Adrenal gland (tissue), 12 donors: Measurements from ENCODE around the gene NPR1. TPM values are rescaled to one million over a fixed set of nuclear protein-coding genes. Genes with fewer than 3 reads are reported as not detected.
A peak's percentile ranks its signal among the peaks of the same experiment; 100 is the strongest.
"Not testable (repeated sequence)": the region's sequence is repeated elsewhere in the genome, so short reads cannot be mapped to it uniquely, and the experiment has no call there.

ENCODE experiments used
- DNase-seq, 7 donors: peaks; one replicate each; pipeline ENCODE4 v3.0.0-alpha.2; 2019 to 2020
- H3K27ac ChIP-seq, 5 donors: fragments of 200-600 bp; sonication (generic) in 4 of 5; 1 replicate in 3 of 5; 2 replicates in 2 of 5; pipeline versions ENCODE4 v1.5.1 to v1.8.0; 2016 to 2020; ENCODE audit warnings: mild to moderate bottlenecking in 1 of 5
- H3K27me3 ChIP-seq: fragments of 200-600 bp; 2 replicates; pipeline ENCODE4 v1.8.0; 2021
- H3K36me3 ChIP-seq, 2 donors: fragments of 200-600 bp; replicated peaks in 1 of 2; 1 replicate in 1 of 2; 2 replicates in 1 of 2; pipeline versions ENCODE4 v1.5.1 to v1.8.0; 2018 to 2022
- H3K4me1 ChIP-seq, 2 donors: fragments of 200-600 bp; replicated peaks in 1 of 2; 1 replicate in 1 of 2; 2 replicates in 1 of 2; pipeline versions ENCODE4 v1.5.1 to v1.8.0; 2018 to 2021
- H3K4me3 ChIP-seq, 4 donors: fragments of 200-600 bp; sonication (generic) in 3 of 4; one replicate each; pipeline ENCODE4 v1.5.1; 2016 to 2018
- H3K9me3 ChIP-seq, 3 donors: fragments of 200-600 bp; sonication (generic) in 1 of 3; replicated peaks in 1 of 3; 1 replicate in 2 of 3; 2 replicates in 1 of 3; pipeline versions ENCODE4 v1.5.1 to v1.8.0; 2016 to 2021
- POLR2A ChIP-seq, 2 donors: fragments of 450-650 bp; IDR thresholded peaks; one replicate each; pipeline ENCODE4 v1.6.1; 2017; ENCODE audit warnings: antibody characterized with exemption in 2 of 2, mild to moderate bottlenecking in 2 of 2, moderate library complexity in 1 of 2
- WGBS, 4 donors: extraction: QIAGEN DNeasy Blood & Tissue Kit in 2 of 4; methylation state at CpG; one replicate each; pipeline versions ENCODE4 v1.1.5 to v1.1.7; 2013 to 2017; 5-methylcytosine and 5-hydroxymethylcytosine counted together
- intact Hi-C, 2 donors: fragments of 100-400 bp; cut with DNase I; formaldehyde crosslinking; loops; one replicate each; pipeline versions ENCODE4 v1.14.1 to v1.15.0; 2022 to 2023
- polyA plus RNA-seq, 3 donors: library from polyadenylated mRNA; stranded (reverse); fragments of 200-250 nt in 2 of 3; fragments of 350-450 nt in 1 of 3; fragmentation: Illumina TruSeq in 1 of 3; extraction: RNeasy Lipid Tissue Mini Kit (QIAGEN cat#74804) in 1 of 3; gene quantifications; one replicate each; pipeline ENCODE4 v1.2.3, GENCODE V29; 2013 to 2014
- total RNA-seq, 9 donors: library from RNA; depleted of rRNA in 4 of 9; stranded (reverse); fragments of >200 nt in 4 of 9; fragments of 120-200 nt in 1 of 9; fragmentation: NEBNext Ultra II Directional in 1 of 9; extraction: Animal tissue kit (Norgen Biotek cat#: 25700) in 1 of 9; gene quantifications; one replicate each; pipeline versions ENCODE4 v1.1.0 to v1.2.4, GENCODE V29; 2013 to 2023
- TF ChIP-seq, protein P1 (sequence below), 6 experiments: fragments of 450-650 bp in 4 of 6; fragments of 200-600 bp in 2 of 6; sonication (generic) in 1 of 6; IDR thresholded peaks; 1 replicate in 5 of 6; 2 replicates in 1 of 6; pipeline versions ENCODE4 v1.5.1 to v1.8.0; 2016 to 2021; ENCODE audit warnings: antibody characterized with exemption in 6 of 6, mild to moderate bottlenecking in 2 of 6, moderate library complexity in 1 of 6
- donor health status: healthy with polysubstance abuse.
- donor health status: Bipolar disorder and iron deficiency.
- donor health status: DM: yes; HTN: yes; CAD: no.
- donor health status: DM: no; HTN: no; CAD: no.
- donor health status: DM: no; HTN: no; CAD: no.
- donor health status: DM: yes; HTN: yes; CAD: no.

The NPR1 gene
- total and polyA plus RNA-seq, 12 donors = 7.9 to 47.9 (median 19.6) TPM

DNA sequence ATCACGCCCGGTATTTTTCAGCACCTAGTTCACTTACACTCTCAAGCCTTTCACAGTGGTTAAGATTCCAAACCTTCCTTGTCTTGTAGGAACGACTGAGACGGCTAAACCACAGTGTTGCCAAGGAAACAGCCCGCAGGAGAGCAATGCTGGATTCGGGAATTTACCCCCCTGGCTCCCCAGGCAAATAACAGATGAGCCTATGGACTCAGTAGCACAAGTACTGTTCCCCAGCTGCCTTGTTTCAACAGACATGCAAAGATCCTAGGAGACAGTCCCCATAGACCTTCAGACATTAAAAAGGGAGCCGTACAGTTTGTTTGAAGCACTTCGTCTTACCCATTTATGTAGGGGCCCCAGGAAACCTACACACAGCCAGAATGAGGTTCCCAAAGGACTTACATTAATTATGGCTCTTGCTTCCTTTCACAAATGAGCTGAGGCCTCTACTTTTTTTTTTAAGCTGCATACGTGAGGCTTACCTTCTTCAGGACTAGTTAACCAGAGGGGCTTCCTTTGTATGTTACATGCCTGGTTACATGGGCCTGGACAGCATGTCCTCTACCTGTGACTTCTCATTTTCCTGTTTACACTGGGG lies 17.3 kb upstream of the NPR1 start:
- H3K9me3 ChIP-seq = no peaks in the 10 kb centered on the region
- intact Hi-C loops = loop anchor here in 1 of 2 donors (10.0 kb wide), 1 partner anchor 86 kb away; no protein-coding TSS in a partner anchor
- peaks cover 8 to 18% of the 10 kb centered on the region in 2 donors for H3K4me1 ChIP-seq
- peaks cover 0 to 58% of the 10 kb centered on the region in 2 donors for H3K36me3 ChIP-seq
- WGBS, 4 donors = 68 to 74% (median 71%) methylated on average over 5 to 9 of the region's 9 CpGs
- TF ChIP-seq POLR2A (IDR thresholded peaks at IDR 0.05) = no peak
- TF ChIP-seq, protein P1, sequence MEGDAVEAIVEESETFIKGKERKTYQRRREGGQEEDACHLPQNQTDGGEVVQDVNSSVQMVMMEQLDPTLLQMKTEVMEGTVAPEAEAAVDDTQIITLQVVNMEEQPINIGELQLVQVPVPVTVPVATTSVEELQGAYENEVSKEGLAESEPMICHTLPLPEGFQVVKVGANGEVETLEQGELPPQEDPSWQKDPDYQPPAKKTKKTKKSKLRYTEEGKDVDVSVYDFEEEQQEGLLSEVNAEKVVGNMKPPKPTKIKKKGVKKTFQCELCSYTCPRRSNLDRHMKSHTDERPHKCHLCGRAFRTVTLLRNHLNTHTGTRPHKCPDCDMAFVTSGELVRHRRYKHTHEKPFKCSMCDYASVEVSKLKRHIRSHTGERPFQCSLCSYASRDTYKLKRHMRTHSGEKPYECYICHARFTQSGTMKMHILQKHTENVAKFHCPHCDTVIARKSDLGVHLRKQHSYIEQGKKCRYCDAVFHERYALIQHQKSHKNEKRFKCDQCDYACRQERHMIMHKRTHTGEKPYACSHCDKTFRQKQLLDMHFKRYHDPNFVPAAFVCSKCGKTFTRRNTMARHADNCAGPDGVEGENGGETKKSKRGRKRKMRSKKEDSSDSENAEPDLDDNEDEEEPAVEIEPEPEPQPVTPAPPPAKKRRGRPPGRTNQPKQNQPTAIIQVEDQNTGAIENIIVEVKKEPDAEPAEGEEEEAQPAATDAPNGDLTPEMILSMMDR (IDR thresholded peaks at IDR 0.05) = no peak
- no peak for DNase-seq
- H3K4me3 ChIP-seq = no peak overlapping the region
- H3K27ac ChIP-seq = no peak overlapping the region
- no peaks in the 10 kb centered on the region for H3K27me3 ChIP-seq

DNA sequence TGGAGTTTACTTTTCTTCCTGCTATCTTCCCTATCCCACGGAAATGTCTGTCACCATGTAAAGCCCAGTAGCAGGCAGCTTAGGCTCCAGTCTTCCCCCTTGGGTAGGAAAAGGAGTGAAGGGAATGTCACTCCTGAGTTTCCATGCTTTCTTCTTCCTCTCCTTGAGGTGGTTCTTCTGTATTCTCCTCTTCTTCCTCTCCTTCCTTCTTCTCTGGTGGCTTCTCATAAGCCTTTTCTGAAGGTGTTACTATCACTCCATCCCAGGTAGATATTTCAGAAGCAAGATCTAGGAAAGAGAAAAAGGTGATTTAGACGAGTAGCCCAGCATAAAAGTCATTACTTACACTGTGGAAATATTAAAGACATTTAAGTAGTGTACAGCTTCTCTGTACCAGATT lies 16.2 kb upstream of the NPR1 start:
- DNase-seq = no peak
- 51 to 63% (median 58%) methylated on average over 2 of the region's 2 CpGs for WGBS, 4 donors
- intact Hi-C loops = loop anchor here in 1 of 2 donors (10.0 kb wide), 1 partner anchor 87 kb away; no protein-coding TSS in a partner anchor
- Histone ChIP-seq H3K27ac (no peak overlapping the region), H3K4me3 (no peak overlapping the region), H3K9me3 (no peaks in the 10 kb centered on the region), H3K36me3 (peaks cover 0 to 69% of the 10 kb centered on the region in 2 donors), H3K4me1 (peaks cover 8 to 18% of the 10 kb centered on the region in 2 donors), H3K27me3 (no peaks in the 10 kb centered on the region)
- TF ChIP-seq, protein P1 (IDR thresholded peaks at IDR 0.05) = no peak
- TF ChIP-seq POLR2A (IDR thresholded peaks at IDR 0.05) = no peak

DNA sequence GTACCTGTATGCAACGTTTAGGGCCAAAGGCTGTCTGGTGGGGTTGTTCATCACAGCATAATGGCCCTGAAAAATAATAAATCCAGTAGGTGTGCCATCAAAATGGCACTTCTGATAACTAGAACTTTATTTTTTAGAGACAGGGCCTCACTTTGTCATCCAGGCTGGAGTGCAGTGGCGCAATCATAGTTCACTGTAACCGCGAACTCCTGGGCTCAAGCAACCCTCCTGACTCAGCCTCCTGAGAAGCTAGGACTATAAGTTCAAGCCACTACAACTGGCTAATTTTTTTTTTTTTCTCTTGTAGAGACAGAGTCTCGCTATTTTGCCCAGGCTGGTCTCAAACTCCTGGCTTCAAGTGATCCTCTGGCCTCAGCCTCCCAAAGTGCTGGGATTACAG lies 15.3 kb upstream of the NPR1 start:
- Histone ChIP-seq H3K27me3 (no peaks in the 10 kb centered on the region), H3K4me1 (peaks cover 8 to 14% of the 10 kb centered on the region in 2 donors), H3K27ac (peak overlapping the region in 1 of 5 donors; percentile 7), H3K9me3 (no peaks in the 10 kb centered on the region), H3K4me3 (no peak overlapping the region), H3K36me3 (peaks cover 0 to 78% of the 10 kb centered on the region in 2 donors)
- intact Hi-C loops = loop anchor here in 1 of 2 donors (10.0 kb wide), 1 partner anchor 88 kb away; no protein-coding TSS in a partner anchor
- WGBS, 4 donors = 75 to 81% (median 77%) methylated on average over 5 of the region's 5 CpGs
- DNase-seq = peak in 1 of 7 donors; percentile 19
- TF ChIP-seq, protein P1 (IDR thresholded peaks at IDR 0.05) = no peak
- no peak for TF ChIP-seq POLR2A (IDR thresholded peaks at IDR 0.05)

DNA sequence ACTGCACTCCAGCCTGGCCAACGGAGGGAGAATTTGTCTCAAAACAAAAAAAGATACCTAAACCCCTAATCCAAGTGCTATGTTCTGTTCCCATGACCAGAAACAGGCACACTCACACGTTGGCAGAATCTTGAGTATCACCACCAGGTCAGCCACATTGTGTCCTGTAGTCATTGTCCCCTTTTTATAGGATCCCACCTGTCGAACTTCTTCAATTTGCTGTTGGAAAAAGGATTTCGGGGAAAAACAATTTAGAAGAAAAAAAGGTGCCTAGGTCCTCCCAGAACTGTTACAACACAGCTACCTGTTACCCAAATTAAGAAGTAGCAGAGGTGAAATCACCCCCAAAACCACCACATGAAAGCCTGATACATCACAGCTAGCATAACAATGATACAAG lies 11.0 kb upstream of the NPR1 start:
- H3K27ac ChIP-seq = no peak overlapping the region
- 82 to 90% (median 84%) methylated on average over 4 of the region's 4 CpGs for WGBS, 4 donors
- H3K4me1 ChIP-seq = peaks cover 10 to 13% of the 10 kb centered on the region in 2 donors
- H3K27me3 ChIP-seq = no peaks in the 10 kb centered on the region
- no peak for DNase-seq
- H3K4me3 ChIP-seq = no peak overlapping the region
- TF ChIP-seq, protein P1 (IDR thresholded peaks at IDR 0.05) = no peak
- TF ChIP-seq POLR2A (IDR thresholded peaks at IDR 0.05) = no peak
- no peaks in the 10 kb centered on the region for H3K9me3 ChIP-seq
- intact Hi-C loops = loop anchor here in 1 of 2 donors (10.0 kb wide), 1 partner anchor 93 kb away; no protein-coding TSS in a partner anchor
- H3K36me3 ChIP-seq = peaks cover 0 to 73% of the 10 kb centered on the region in 2 donors

DNA sequence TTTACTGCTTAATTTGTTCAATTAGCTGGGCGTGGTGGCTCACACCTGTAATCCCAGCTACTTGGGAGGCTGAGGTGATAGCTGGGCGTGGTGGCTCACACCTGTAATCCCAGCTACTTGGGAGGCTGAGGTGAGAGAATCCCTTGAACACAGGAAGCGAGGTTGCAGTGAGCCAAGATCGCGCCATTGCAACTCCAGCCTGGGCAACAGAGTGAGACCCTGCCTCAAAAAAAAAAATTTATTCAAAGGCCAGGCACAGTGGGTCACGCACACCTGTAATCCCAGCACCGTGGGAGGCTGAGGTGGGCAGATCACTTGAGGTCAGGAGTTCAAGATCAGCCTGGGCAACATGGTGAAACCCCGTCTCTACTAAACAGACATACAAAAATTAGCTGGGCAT lies 9.8 kb upstream of the NPR1 start:
- intact Hi-C loops = loop anchor here in 1 of 2 donors (10.0 kb wide), 1 partner anchor 94 kb away; no protein-coding TSS in a partner anchor
- 90 to 95% (median 94%) methylated on average over 8 of the region's 8 CpGs for WGBS, 4 donors
- not testable (repeated sequence) for H3K27me3 ChIP-seq, H3K27ac ChIP-seq, H3K9me3 ChIP-seq, H3K4me3 ChIP-seq
- peaks cover 0 to 60% of the 10 kb centered on the region in 2 donors for H3K36me3 ChIP-seq
- DNase-seq = peak in 1 of 7 donors; percentile 11
- peaks cover 10 to 13% of the 10 kb centered on the region in 2 donors for H3K4me1 ChIP-seq
